ENCODE results near the gene WNT11.
"Not testable (repeated sequence)": the region's sequence is repeated elsewhere in the genome, so short reads cannot be mapped to it uniquely, and the experiment has no call there.

WNT11 gene

GRCh38 chr11:76198691-76199090 is 7.6 kb downstream of the WNT11 start:
- H3K27me3 ChIP-seq (ENCODE audit: control insufficient read depth in 1 of 2, insufficient read depth in 2 of 2, low read length in 2 of 2); H3K4me1 ChIP-seq (ENCODE audit: control insufficient read depth, insufficient read depth, low read length); H3K9me3 ChIP-seq (ENCODE audit: control insufficient read depth in 2 of 2, low read length in 2 of 2); H3K36me3 ChIP-seq (ENCODE audit: control insufficient read depth in 2 of 2, insufficient read depth in 2 of 2, low read length in 2 of 2); H3K9ac ChIP-seq (ENCODE audit: low read length in 2 of 2); H3K4me3 ChIP-seq (ENCODE audit: low read length in 2 of 2); H3K27ac ChIP-seq (ENCODE audit: low read length): not testable (repeated sequence)

DNA sequence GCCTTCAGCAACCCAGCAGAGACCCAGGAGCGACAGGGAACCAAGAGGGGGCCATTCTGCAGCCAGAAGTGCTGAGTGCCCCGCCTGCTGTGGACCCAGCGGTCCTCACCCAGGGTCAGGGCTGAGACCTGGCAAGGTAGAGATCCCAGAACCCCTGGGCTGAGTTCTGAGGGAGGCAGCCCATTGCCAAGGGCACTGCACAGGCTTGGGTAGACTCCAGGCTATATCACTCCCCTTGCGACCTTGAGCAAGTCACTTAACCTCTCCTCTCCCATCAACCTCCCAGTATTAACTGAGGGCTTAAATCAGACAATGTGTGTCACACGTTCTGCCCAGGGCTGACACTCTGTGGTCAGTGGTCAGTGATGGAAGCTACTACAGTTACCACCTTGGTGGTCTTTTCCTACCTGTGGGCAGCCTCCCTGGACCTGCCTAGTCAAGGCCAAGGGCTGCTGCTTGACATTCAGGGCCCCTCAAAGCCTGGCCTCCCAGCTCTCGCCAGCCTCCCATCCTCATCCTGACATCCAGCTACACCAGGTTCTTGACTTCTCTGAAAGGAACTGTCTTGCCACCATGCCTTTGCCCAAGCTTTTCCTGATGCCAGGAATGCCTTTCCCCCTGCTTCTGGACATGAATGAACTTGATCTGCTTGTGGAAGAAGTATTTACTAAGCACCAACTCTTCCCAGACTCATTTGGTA is 8.2 kb downstream of the WNT11 start:
- H3K27ac ChIP-seq (ENCODE audit: low read length), result no peak overlapping the region
- H3K9ac ChIP-seq (ENCODE audit: low read length in 2 of 2), result no peak overlapping the region
- no peak overlapping the region for H3K4me3 ChIP-seq (ENCODE audit: low read length in 2 of 2)
- no peaks in the 10 kb centered on the region for H3K36me3 ChIP-seq (ENCODE audit: control insufficient read depth in 2 of 2, insufficient read depth in 2 of 2, low read length in 2 of 2)
- no peaks in the 10 kb centered on the region for H3K4me1 ChIP-seq (ENCODE audit: control insufficient read depth, insufficient read depth, low read length)
- no peaks in the 10 kb centered on the region for H3K9me3 ChIP-seq (ENCODE audit: control insufficient read depth in 2 of 2, low read length in 2 of 2)
- H3K27me3 ChIP-seq (ENCODE audit: control insufficient read depth in 1 of 2, insufficient read depth in 2 of 2, low read length in 2 of 2), result peaks cover 0 to 7% of the 10 kb centered on the region in 2 donors

DNA sequence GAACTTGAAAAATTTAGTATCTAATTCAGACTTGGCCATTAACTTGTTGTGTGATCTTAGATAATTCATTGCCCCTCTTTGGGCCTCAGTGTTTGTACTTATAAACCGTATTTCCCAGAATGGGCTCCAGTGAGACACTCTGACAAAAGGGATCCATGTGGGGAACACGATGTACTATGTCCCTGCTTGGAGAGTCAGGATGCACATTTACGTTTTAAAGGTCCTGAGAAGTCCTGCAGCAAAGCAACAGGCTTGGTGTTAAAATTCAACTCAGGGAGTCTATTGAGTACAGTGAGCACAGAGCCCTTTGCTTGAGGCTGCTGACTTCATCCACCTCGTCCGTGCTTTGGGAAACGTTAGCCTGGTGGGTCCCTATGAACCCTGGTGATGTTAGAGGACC is 9.0 kb downstream of the WNT11 start:
- Histone ChIP-seq H3K9ac (ENCODE audit: low read length in 2 of 2) (no peak overlapping the region), H3K27ac (ENCODE audit: low read length) (no peak overlapping the region), H3K4me3 (ENCODE audit: low read length in 2 of 2) (no peak overlapping the region), H3K4me1 (ENCODE audit: control insufficient read depth, insufficient read depth, low read length) (no peaks in the 10 kb centered on the region), H3K36me3 (ENCODE audit: control insufficient read depth in 2 of 2, insufficient read depth in 2 of 2, low read length in 2 of 2) (no peaks in the 10 kb centered on the region), H3K27me3 (ENCODE audit: control insufficient read depth in 1 of 2, insufficient read depth in 2 of 2, low read length in 2 of 2) (peaks cover 0 to 4% of the 10 kb centered on the region in 2 donors), H3K9me3 (ENCODE audit: control insufficient read depth in 2 of 2, low read length in 2 of 2) (no peaks in the 10 kb centered on the region)

GRCh38 chr11:76196849-76197248 is 9.5 kb downstream of the WNT11 start:
- H3K4me1 ChIP-seq (ENCODE audit: control insufficient read depth, insufficient read depth, low read length), result no peaks in the 10 kb centered on the region
- H3K9me3 ChIP-seq (ENCODE audit: control insufficient read depth in 2 of 2, low read length in 2 of 2), result no peaks in the 10 kb centered on the region
- H3K9ac ChIP-seq (ENCODE audit: low read length in 2 of 2), result no peak overlapping the region
- H3K27ac ChIP-seq (ENCODE audit: low read length), result no peak overlapping the region
- no peaks in the 10 kb centered on the region for H3K36me3 ChIP-seq (ENCODE audit: control insufficient read depth in 2 of 2, insufficient read depth in 2 of 2, low read length in 2 of 2)
- no peak overlapping the region for H3K4me3 ChIP-seq (ENCODE audit: low read length in 2 of 2)
- H3K27me3 ChIP-seq (ENCODE audit: control insufficient read depth in 1 of 2, insufficient read depth in 2 of 2, low read length in 2 of 2), result peaks cover 0 to 4% of the 10 kb centered on the region in 2 donors

DNA sequence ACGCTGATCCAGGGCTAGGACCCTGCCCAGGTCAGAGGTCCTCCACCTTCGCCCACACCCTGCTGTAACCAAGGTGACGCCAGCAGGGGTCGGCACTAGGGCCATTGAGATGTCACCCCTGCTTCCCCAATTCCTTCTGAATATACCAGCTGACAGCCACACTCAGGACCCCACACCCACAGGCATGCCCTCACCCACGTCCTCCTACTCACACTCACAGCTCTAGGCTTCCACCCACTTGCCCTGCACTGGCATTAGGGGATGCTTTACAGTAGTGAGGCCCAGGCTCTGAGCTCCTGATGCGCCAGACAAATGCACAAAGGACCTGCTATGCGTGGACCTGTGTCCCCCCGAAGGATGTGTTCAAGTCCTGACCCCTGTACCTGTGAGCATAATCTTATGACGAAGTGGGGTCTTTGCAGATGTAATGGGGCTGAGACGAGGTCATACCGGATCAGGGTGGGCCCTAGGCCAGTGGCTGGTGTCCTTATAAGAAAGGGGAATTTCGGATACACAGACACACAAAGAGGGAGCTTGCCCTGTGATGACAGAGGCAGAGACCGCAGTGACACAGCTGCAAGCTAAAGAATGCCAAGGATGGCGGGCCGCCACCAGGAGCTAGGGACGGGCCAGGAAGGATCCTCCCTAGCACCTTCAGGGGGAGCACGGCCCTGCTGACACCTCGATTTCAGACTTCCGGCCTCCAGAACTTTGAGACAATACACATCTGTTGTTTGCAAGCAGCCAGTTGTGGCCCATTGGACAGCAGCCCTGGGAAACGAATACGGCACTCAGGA is 11.2 kb downstream of the WNT11 start:
- Histone ChIP-seq H3K27me3 (ENCODE audit: control insufficient read depth in 1 of 2, insufficient read depth in 2 of 2, low read length in 2 of 2) (peaks cover 0 to 2% of the 10 kb centered on the region in 2 donors), H3K27ac (ENCODE audit: low read length) (no peak overlapping the region), H3K4me3 (ENCODE audit: low read length in 2 of 2) (no peak overlapping the region), H3K9me3 (ENCODE audit: control insufficient read depth in 2 of 2, low read length in 2 of 2) (no peaks in the 10 kb centered on the region), H3K4me1 (ENCODE audit: control insufficient read depth, insufficient read depth, low read length) (no peaks in the 10 kb centered on the region), H3K9ac (ENCODE audit: low read length in 2 of 2) (no peak overlapping the region), H3K36me3 (ENCODE audit: control insufficient read depth in 2 of 2, insufficient read depth in 2 of 2, low read length in 2 of 2) (no peaks in the 10 kb centered on the region)

DNA sequence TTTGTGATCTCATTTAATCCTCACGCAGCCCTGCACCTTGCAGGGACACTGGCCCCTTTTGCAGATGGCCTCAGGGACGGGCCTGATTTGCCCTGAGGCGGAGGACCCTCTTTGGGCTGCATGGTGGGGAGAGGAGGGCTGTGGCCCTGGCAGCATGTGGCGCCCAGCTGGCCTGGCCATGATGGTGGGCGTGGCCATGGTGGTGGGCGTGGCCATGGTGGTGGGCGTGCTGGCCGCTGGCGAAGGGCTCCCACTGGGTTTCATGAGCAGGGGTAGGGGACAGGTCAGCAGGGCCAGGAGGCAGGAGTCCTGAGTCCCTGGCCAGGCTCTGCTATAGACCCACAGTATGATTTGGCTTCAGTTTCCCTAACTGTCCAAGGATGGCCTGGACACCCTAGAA is 13.1 kb downstream of the WNT11 start:
- no peak overlapping the region for H3K4me3 ChIP-seq (ENCODE audit: low read length in 2 of 2)
- H3K9me3 ChIP-seq (ENCODE audit: control insufficient read depth in 2 of 2, low read length in 2 of 2), result no peaks in the 10 kb centered on the region
- H3K9ac ChIP-seq (ENCODE audit: low read length in 2 of 2), result no peak overlapping the region
- no peak overlapping the region for H3K27ac ChIP-seq (ENCODE audit: low read length)
- H3K36me3 ChIP-seq (ENCODE audit: control insufficient read depth in 2 of 2, insufficient read depth in 2 of 2, low read length in 2 of 2), result no peaks in the 10 kb centered on the region
- H3K4me1 ChIP-seq (ENCODE audit: control insufficient read depth, insufficient read depth, low read length), result no peaks in the 10 kb centered on the region
- peaks cover 0 to under 1% of the 10 kb centered on the region in 2 donors for H3K27me3 ChIP-seq (ENCODE audit: control insufficient read depth in 1 of 2, insufficient read depth in 2 of 2, low read length in 2 of 2)

GRCh38 chr11:76190376-76190775 is 15.9 kb downstream of the WNT11 start:
- Histone ChIP-seq H3K36me3 (ENCODE audit: control insufficient read depth in 2 of 2, insufficient read depth in 2 of 2, low read length in 2 of 2) (no peaks in the 10 kb centered on the region), H3K9me3 (ENCODE audit: control insufficient read depth in 2 of 2, low read length in 2 of 2) (no peaks in the 10 kb centered on the region), H3K4me1 (ENCODE audit: control insufficient read depth, insufficient read depth, low read length) (peaks cover 7% of the 10 kb centered on the region), H3K9ac (ENCODE audit: low read length in 2 of 2) (no peak overlapping the region), H3K27ac (ENCODE audit: low read length) (no peak overlapping the region), H3K27me3 (ENCODE audit: control insufficient read depth in 1 of 2, insufficient read depth in 2 of 2, low read length in 2 of 2) (no peaks in the 10 kb centered on the region), H3K4me3 (ENCODE audit: low read length in 2 of 2) (no peak overlapping the region)

DNA sequence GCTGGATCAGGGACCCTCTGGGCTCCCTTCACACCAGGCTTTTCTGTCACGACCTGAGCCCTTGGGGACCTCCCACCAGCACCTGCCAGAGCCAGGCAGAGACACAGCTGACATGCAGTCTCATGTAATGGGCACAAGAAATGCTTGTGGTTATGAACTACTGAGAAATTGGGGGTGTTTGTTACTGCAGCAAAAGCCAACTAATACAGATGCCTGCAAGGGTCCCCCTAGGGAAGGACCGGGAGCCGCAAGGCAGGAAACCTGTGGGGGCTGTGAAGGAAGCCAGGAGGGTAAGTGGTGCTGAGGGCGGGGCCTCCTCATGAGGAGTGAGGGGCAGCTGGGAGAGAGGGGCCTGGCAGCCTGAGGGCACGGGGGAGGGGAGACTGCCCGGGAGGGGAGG is 16.6 kb downstream of the WNT11 start:
- Histone ChIP-seq H3K4me3 (ENCODE audit: low read length in 2 of 2) (no peak overlapping the region), H3K4me1 (ENCODE audit: control insufficient read depth, insufficient read depth, low read length) (peaks cover 7% of the 10 kb centered on the region), H3K36me3 (ENCODE audit: control insufficient read depth in 2 of 2, insufficient read depth in 2 of 2, low read length in 2 of 2) (no peaks in the 10 kb centered on the region), H3K27ac (ENCODE audit: low read length) (no peak overlapping the region), H3K9ac (ENCODE audit: low read length in 2 of 2) (no peak overlapping the region), H3K27me3 (ENCODE audit: control insufficient read depth in 1 of 2, insufficient read depth in 2 of 2, low read length in 2 of 2) (no peaks in the 10 kb centered on the region), H3K9me3 (ENCODE audit: control insufficient read depth in 2 of 2, low read length in 2 of 2) (no peaks in the 10 kb centered on the region)

GRCh38 chr11:76188873-76189272 is 17.4 kb downstream of the WNT11 start:
- Histone ChIP-seq H3K9ac (ENCODE audit: low read length in 2 of 2) (no peak overlapping the region), H3K4me1 (ENCODE audit: control insufficient read depth, insufficient read depth, low read length) (peaks cover 7% of the 10 kb centered on the region), H3K9me3 (ENCODE audit: control insufficient read depth in 2 of 2, low read length in 2 of 2) (no peaks in the 10 kb centered on the region), H3K27me3 (ENCODE audit: control insufficient read depth in 1 of 2, insufficient read depth in 2 of 2, low read length in 2 of 2) (no peaks in the 10 kb centered on the region), H3K4me3 (ENCODE audit: low read length in 2 of 2) (no peak overlapping the region), H3K36me3 (ENCODE audit: control insufficient read depth in 2 of 2, insufficient read depth in 2 of 2, low read length in 2 of 2) (no peaks in the 10 kb centered on the region), H3K27ac (ENCODE audit: low read length) (no peak overlapping the region)

DNA sequence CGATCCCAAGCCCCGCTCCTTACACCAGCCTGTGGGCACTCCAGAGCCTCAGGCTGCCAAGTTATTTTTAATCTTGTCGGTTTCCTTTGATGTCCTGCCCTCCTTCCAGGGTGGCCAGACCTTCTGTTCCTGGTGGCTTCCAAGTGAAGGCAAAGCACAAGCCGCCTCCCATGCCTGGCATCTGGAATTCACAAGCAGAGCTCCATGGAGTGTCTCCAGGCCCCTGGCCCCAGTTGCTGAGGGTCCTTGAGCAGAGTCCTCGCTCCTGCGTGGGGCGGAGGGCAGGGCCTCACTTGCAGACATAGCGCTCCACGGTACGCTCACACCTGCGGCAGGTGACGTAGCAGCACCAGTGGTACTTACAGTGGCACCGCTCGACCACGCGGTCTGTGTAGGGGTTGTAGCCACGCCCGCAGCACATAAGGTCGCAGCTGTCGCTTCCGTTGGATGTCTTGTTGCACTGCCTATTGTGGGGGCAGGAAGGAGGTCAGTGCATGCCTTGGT is 19.5 kb downstream of the WNT11 start:
- H3K27ac ChIP-seq (ENCODE audit: low read length), result no peak overlapping the region
- H3K36me3 ChIP-seq (ENCODE audit: control insufficient read depth in 2 of 2, insufficient read depth in 2 of 2, low read length in 2 of 2), result no peaks in the 10 kb centered on the region
- H3K4me3 ChIP-seq (ENCODE audit: low read length in 2 of 2), result no peak overlapping the region
- H3K9ac ChIP-seq (ENCODE audit: low read length in 2 of 2), result no peak overlapping the region
- H3K27me3 ChIP-seq (ENCODE audit: control insufficient read depth in 1 of 2, insufficient read depth in 2 of 2, low read length in 2 of 2), result no peaks in the 10 kb centered on the region
- peaks cover 7% of the 10 kb centered on the region for H3K4me1 ChIP-seq (ENCODE audit: control insufficient read depth, insufficient read depth, low read length)
- no peaks in the 10 kb centered on the region for H3K9me3 ChIP-seq (ENCODE audit: control insufficient read depth in 2 of 2, low read length in 2 of 2)

DNA sequence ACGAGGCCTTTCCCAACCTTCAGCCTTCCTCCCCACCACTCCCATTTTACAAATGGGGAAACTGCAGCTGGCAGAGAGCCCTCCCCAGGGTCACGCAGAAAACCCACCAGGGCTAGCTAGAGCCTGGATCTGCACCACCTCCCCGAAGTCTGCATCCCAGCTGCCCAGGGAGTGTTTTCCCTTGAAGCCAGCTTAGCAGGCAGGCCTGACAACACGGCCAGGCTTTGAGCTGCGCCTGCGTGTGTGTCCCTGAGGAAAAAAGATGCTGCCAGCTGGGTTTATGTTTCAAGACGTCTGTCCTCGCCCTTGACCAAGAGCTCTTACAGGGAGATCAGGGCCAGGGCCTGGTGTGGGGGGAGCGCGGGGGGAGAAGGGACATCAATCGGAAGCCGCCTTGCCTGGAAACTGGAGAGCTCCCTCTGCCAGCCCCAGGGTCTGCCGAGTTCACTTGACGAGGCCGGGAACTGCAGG is 20.3 kb downstream of the WNT11 start:
- Histone ChIP-seq H3K27me3 (ENCODE audit: control insufficient read depth in 1 of 2, insufficient read depth in 2 of 2, low read length in 2 of 2) (no peaks in the 10 kb centered on the region), H3K9me3 (ENCODE audit: control insufficient read depth in 2 of 2, low read length in 2 of 2) (no peaks in the 10 kb centered on the region), H3K9ac (ENCODE audit: low read length in 2 of 2) (peak overlapping the region in 1 of 2 donors; percentile 21), H3K27ac (ENCODE audit: low read length) (no peak overlapping the region), H3K36me3 (ENCODE audit: control insufficient read depth in 2 of 2, insufficient read depth in 2 of 2, low read length in 2 of 2) (no peaks in the 10 kb centered on the region), H3K4me1 (ENCODE audit: control insufficient read depth, insufficient read depth, low read length) (peaks cover 7% of the 10 kb centered on the region), H3K4me3 (ENCODE audit: low read length in 2 of 2) (no peak overlapping the region)

Measured in stomach smooth muscle (tissue), 2 donors.